GM19395 (cell line): ENCODE data around the gene RPL7A.
"Not testable (repeated sequence)": the region's sequence is repeated elsewhere in the genome, so short reads cannot be mapped to it uniquely, and the experiment has no call there.

Experiments
- ATAC-seq: cut with Tn5 transposase; IDR thresholded peaks from one replicate; pipeline ENCODE4 v1.9.1; 2021; ENCODE audit warnings: mild to moderate bottlenecking, moderate library complexity; ENCODE audit not compliant: unreplicated experiment

The RPL7A gene

GRCh38 chr9:133347985-133348717 is at the start of gene RPL7A, which contains the start of gene MED22:
Gene RPL7A (plus strand): TSS chr9:133348218. CDS start chr9:133348244, 26 bp downstream.
Gene MED22 (minus strand): TSS chr9:133348131. CDS start chr9:133346662, 1,469 bp downstream.
- ATAC-seq, result peak; percentile 77

GRCh38 chr9:133299996-133300395 is 48.0 kb upstream of the RPL7A start:
- not testable (repeated sequence) for ATAC-seq

DNA sequence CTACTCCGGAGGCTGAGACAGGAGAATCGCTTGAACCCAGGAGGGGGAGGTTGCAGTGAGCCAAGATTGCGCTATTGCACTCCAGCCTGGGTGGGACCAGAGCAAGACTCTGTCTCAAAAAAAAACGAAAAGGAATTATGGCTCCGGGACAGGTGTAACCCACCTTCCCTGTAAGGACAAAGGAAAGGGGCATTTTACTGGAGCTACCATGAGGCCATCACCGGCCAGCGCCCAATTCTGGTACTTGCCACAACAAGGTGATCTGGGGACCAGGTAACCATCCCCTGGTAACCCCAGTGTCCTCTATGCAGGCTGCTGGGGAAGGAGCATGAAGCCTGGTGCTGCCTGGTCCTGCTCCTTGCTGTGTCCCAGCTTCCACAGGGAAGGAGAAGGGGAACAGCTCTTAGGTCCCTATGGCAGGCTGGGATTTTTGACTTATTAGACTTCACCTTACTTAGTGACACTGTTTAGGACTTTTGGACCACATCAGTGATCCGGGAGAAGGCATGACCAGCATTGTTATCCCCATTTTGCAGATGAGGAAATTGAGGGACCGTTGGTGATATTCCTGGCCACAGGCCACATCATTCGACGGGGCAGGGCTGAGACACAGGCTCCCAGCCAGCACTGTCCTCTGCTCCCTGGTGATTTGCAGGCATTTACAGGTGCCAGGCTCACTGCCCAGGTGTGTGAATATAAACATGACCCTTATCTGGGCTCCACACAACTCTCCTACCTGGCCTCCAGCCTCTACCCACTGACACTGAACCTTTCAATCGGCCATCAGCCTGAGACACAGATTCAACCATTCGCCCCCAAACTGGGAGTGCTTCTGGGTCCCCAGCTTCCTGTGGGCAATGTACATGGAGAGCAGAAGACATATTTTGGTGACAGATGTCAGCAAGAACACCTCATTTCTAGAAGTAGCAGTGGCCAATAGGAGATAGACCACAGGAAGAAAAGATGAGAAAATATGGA is 46.5 kb upstream of the RPL7A start:
- no peak for ATAC-seq

DNA sequence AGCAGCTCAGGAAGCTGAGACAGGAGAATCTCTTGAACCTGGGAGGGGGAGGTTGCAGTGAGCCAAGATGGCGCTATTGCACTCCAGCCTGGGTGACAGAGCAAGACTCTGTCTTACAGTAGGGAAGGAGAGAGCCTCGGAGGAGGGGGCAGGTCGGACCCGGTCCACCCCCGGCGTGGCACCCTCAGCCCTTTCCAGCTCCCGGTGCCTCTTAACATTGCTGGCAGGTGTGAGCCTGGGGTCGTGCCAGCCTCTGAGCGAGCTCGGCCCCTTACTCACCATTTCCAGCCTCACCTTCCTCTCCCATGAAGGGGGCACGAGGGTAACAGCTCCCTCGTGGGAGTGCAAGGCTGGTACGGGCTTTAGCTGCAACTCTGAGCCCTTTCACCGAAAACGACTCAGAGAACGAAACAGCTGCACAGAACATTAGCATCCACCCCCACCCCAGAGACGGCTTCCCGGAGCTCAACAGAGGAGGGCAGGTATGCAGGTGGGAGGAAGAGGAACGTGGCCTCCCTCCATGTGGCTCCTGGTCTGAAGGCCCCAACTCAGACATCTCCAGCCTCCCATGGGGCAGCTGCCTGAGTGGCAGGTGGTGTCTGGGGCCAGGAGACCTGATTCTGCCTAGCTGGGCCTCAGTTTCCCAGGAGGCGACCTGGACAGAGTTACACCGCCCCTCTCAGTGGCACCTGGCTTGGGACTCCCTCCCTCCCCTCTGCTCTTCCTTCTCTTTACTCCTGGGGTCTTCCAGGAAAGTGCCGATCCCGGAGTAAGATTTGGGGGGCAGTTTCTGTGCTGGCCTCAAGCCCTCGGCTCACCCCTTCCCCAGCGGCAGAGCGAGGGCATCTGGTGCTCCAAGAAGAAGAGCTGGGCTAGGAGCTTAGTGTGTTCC is 44.5 kb upstream of the RPL7A start:
- ATAC-seq, result no peak

DNA sequence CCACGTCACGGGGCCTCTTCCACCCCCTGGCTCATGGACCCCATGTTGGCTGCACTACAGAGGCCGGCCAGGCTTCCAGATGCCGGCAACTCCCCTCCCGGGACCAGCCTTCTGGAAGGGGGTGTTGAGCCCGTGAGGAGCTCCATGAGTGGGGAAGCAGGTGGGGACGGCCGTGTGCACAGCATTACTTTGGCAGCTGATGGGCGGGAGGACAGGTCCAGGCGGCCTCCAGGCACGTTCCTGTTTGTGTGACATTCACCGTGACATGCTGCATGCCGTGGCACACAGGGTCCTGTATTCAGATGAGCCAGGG is 43.9 kb upstream of the RPL7A start:
- ATAC-seq, result no peak

DNA sequence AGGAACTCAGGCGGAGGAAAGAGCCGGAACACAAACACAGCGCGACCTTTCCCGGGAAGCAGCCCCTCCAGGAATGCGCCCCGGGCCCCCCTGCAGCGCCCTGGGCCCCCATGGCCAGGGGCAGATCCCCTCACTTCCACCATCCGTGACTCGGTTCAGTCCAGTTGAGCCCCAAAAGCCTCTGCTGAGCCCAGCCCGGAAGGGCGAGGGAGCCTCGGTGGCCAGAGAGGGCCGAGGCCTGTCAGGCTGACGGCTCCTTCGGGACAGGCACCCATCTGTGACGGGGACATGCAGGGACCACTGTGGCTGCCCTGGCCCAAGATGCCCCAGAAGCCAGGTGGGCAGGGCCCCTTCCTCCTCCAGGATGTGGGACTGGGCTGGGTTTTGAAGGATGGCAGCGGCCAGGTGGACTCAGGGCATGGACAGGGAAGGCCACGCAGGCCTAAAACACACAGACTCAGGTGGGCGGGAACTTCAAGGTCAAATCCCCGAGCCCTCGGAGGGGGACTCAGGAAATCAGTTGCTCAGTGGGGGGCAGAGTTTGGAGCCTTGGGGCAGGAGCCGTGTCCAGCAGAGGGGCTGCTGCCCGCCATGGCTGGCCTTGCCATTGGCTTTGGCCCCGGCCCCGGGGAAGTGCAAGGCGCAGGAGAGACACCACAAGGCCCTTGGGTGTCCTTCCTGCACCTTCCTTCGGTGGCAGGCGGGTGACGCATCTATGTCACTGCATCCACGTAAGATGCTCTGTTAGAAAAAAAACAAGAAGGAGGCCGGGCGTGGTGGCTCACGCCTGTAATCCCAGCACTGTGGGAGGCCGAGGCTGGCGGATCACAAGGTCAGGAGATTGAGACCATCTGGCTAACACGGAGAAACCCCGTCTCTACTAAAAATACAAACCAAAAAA is 43.3 kb upstream of the RPL7A start:
- ATAC-seq, result no peak

DNA sequence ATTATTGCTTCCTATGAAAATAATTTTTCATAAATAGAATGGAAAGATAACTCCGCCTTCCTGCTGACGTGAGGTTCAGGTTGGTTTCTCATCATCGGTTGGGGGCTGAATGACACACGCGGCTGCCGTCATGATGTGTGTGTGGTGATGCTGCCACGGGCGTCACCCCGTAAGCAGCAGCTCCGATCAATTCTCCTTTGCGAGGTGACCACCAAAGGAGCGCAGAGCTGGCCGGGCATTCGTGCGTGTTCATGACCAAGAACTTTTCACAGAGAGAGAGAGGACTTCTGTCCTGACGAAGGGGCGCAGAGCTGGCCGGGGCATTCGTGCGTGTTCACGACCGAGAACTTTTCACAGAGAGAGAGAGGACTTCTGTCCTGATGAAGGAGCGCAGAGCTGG is 42.3 kb upstream of the RPL7A start:
- no peak for ATAC-seq

DNA sequence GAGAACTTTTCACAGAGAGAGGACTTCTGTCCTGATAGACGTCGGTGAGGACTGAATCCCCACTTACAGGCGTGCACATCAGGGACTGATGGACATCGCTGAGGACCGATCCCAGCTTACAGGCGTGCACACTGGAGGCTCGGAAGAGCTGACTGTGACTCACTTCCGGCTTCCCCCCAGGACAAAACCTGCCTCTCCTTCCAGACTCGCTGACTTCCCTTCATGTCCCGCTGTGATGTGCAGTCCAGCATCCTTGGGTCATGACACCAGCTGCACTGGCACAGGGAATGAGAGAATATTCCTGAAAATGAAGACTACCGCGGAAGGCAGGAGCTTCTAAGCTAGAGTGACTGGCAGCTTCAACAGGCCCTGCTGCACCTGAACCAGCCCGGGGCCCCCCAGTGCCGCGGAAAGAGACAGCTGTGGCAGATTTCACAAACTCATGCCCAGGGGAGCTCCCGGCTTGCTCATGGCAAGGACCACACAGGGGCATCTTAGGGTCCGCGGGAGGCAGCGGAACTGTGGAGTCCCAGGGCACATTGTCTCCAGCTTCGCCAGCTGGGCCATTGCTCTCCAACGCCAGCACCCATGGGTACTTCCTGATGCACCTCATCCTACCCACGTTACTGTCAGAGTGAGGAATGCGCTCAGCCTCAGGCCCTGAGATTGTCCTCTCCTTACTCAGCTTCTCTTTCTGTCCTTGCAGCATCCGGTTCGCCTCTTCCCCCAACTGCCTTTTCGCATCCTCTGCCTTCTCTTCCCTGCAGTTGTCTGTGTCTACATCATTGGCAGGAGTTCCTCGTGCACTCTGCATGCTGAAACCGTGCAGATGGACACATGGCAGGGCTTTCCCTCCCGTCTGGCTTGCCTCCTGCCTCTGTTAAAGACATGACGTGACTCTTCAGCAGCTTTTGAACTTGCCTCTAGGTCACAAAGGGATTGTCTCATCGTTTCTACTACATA is 41.5 kb upstream of the RPL7A start:
- no peak for ATAC-seq

- ATAC-seq, result no peak
Observed at GRCh38 chr9:133307301-133307700, 40.7 kb upstream of the RPL7A start.

DNA sequence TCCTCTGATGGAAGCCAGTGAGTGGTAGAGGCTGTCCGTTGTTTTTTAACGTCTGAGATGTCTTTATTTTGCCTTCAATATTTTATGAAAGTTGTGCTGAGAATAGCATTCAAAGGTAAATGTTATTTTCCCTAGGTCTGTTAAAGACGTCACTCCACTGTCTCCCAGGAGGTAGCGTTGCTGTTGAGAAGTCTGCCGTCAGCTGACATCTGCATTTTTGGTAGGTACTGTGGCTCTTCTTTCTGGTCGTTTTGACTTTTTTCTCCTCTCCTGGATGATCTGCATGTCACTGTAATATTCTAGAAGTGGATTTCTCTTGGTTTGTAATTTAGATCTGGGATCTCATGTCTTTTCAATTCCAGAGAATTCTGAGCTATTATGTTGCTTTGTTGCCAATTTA is 38.4 kb upstream of the RPL7A start:
- ATAC-seq, result no peak

GRCh38 chr9:133315997-133316396 is 32.0 kb upstream of the RPL7A start:
- ATAC-seq, result no peak

DNA sequence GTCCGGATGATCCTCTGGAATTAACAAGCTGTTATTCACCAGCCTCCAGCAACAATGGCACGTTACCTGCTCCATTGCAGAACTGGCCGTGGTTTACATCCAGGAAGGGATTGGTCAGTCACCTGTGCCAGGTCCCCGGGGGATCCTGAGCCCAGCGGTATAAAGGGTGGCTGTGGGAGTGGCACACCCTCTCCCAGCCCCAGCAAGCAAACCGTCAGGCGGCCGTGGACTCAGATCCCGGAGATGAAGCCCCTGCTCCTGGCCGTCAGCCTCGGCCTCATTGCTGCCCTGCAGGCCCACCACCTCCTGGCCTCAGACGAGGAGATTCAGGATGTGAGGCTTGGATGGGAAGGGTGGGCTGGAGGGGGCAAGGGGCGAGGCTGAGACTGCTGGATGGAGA is 30.5 kb upstream of the RPL7A start:
- not testable (repeated sequence) for ATAC-seq

DNA sequence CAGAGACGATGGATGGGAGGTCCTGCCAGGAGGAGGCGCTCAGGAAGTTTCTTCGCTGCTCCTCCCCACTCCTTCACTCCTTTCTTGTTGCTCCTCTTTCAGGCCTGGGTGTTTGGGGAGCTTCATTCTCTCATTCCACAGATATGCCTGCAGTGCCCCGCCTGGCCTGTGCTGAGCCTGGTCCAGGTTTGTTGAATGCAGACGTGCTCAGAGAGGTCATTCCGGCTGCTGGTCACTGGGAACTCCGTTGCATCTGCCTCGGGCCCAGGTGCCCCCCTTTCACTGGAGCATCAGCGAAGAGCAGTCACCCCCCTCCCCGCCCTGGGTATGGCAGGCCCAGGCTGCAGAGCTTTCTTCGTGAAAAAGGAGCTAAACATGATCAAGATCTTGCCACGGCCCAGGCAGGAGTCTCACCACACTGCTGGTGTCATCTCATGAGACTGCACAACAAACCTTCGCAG is 27.6 kb upstream of the RPL7A start:
- ATAC-seq, result no peak

GRCh38 chr9:133321411-133321935 is 26.5 kb upstream of the RPL7A start:
- ATAC-seq, result no peak

GRCh38 chr9:133322701-133323100 is 25.3 kb upstream of the RPL7A start:
- ATAC-seq, result no peak

DNA sequence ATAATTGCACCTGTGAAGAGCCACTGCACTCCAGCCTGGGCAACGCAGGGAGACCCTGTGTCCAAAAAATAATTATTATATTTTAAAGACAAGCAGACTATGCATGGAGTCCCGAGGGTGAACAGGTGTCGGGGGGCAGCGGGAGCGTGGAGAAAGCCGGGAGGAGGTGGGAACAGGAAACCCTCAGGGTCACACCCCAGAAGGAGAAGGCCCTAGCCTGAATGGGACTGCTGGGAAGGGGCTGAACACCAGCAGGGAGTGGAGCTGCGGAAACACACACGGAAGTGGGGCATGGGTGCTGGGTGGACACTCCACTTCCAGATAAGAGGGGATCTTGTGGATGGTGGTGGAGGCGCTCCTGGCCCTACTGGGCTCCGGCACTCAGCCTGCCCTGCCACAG is 24.8 kb upstream of the RPL7A start:
- ATAC-seq, result no peak

DNA sequence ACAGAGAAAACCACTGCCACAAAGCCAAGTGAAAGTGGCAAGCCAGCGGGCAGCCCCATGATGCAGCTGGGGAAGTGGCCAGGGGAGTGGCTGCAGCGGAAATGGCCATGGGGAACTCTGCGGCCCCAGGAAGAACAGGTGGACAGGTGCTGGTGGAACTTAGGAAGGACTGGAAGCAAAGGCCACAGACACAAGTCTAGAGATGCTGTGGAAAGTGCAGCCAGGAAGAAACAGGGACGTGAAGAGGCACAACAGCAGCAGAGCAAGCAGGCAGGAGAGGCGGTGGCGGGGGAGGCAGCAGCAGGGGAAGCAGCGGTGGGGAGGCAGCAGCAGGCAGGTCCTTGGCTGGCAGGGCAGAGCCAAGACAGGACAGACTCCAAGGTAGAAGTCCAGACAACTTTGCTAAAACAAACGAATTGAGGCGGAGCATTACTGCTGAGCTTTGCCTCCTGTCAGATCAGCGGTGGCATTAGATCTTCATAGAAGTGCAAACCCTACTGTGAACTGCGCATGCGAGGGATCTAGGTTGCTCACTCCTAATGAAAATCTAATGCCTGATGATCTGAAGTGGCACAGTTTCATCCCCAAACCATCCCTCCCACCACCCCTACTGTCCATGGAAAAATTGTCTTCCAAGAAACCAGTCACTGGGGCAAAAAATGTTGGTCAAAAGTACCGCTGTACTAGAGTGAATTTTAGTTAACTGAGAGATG is 23.9 kb upstream of the RPL7A start:
- ATAC-seq, result no peak

DNA sequence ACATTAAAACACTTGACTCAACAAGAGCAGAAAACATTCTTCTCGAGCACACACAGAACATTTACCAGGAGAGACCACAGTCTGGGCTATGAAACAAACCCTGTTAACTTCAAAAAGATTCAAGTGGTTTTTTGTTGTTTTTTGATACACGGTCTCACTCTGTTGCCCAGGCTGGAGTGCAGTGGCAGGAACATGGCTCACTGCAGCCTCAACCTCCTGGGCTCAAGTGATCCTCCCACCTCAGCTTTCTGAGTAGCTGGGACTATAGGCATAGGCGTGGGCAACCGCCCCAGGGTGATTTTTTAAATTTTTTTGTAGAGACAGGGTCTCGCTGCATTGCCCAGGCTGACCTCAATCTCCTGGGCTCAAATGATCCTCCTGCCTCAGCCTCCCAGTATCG is 21.0 kb upstream of the RPL7A start:
- ATAC-seq, result not testable (repeated sequence)
